22Rv1 (cell line): ENCODE results near the gene CCDC34.

Experiments used
- H3K27ac ChIP-seq: fragments of 450-650 bp; 2 replicates; pipeline ENCODE4 v1.5.1; 2017
- CTCF ChIP-seq: fragments of 450-650 bp; IDR thresholded peaks from 2 replicates; pipeline ENCODE4 v1.5.1; 2017; ENCODE audit warnings: mild to moderate bottlenecking
- ZFX ChIP-seq: fragments of 450-650 bp; IDR thresholded peaks from 2 replicates; pipeline ENCODE4 v1.6.1; 2017; ENCODE audit warnings: antibody characterized with exemption, borderline replicate concordance

The CCDC34 gene

GRCh38 chr11:27362749-27363575 lies at the start of gene CCDC34:
Gene CCDC34 (minus strand): TSS chr11:27363215. CDS start chr11:27363194, 21 bp downstream.
- peak within 1 kb of the TSS; percentile 63 for H3K27ac ChIP-seq
- no peak for TF ChIP-seq CTCF
- no peak for TF ChIP-seq ZFX

- no peak overlapping the region for H3K27ac ChIP-seq
- no peak for TF ChIP-seq ZFX
- TF ChIP-seq CTCF, result no peak
These were observed 49.2 kb upstream of the CCDC34 start for GRCh38 chr11:27412192-27412691.

- TF ChIP-seq CTCF (no peak), ZFX (no peak)
- H3K27ac ChIP-seq, result no peak overlapping the region
These were observed 48.3 kb upstream of the CCDC34 start for GRCh38 chr11:27411328-27411727.

GRCh38 chr11:27410272-27410671 lies 47.3 kb upstream of the CCDC34 start:
- no peak for TF ChIP-seq CTCF
- TF ChIP-seq ZFX, result no peak
- no peak overlapping the region for H3K27ac ChIP-seq

GRCh38 chr11:27409742-27410141 lies 46.7 kb upstream of the CCDC34 start:
- TF ChIP-seq CTCF, result no peak
- no peak for TF ChIP-seq ZFX

GRCh38 chr11:27409049-27409448 lies 46.0 kb upstream of the CCDC34 start:
- H3K27ac ChIP-seq, result no peak overlapping the region
- TF ChIP-seq CTCF, result no peak
- no peak for TF ChIP-seq ZFX

More at GRCh38 chr11:27409742-27410141, 46.7 kb upstream of the CCDC34 start:
- no peak overlapping the region for H3K27ac ChIP-seq

GRCh38 chr11:27408246-27408800 lies 45.3 kb upstream of the CCDC34 start:
- TF ChIP-seq ZFX (no peak), CTCF (no peak)
- H3K27ac ChIP-seq, result no peak overlapping the region
